ENCODE measurements around the gene KDM4C.

KDM4C gene

DNA sequence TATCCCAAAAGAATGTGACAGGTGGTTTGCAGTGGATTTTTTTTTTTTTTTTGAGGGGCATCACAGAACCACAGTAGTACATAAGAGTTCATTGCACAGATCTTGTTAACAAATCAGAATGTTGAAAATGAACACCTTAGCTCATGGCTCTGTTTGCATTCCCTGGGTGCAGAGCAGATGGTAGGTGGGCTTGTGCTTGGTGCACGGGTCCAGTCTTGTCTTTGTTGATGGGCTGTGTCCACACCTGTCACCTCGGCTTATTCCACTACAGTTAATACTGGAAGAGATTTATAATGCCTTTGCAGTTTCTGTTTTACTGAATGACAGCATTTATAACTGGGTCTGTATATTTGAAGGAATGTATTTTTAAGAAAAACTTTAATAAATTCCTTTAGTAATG is 146.6 kb downstream of the KDM4C start:
- no peak for DNase-seq (ENCODE audit: low read depth)

DNA sequence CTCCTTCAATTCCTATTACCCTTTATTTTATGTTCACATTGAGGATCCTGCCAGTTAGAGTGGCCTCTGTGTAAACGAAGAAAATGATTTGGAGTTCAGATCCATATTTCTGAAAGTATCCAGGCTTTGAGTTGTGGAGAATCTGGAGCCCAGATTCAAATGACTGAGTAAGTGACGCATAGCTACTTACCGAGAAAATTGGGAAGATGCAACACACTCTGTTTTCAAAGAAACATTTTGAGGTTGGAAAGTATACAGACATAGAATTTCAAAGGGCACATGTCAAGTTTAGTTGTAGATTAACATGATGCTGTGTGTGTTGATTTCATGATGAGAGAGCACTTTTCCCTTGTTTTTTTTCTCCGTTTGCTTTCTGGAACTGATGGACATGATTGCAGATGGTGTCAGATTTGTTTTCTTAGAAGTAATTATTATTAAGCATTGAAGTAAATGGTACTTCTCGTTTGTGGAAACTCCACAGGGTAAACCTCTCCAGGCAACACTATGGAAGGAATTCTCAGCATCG is 148.1 kb downstream of the KDM4C start:
- DNase-seq (ENCODE audit: low read depth), result no peak

DNA sequence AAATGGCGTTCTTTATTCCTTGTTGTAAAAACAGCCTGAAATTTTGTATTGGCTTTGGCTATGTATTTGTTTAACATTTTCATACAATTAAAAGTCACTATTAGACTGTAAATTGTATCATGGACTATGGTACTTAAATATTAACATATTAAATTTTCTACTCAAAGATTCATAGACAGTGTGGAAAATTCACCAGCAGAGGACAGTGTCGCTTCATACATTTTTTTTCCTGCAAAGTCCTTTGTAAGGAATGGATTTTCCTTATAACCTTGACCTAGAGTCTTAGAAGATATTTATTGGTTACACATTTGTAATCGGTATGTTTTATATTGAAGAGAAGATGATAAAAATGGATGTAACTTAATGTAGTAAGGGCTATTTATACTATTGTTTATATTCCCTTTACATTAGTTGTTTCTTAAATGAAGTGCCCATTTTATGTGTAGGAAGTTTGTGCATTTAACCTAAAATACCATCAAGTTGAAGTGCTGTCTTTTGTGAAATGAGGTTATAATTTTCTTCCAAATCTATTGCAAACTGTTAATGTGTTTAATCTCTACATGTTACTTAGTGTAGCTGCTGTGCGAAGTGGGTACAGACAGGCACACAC is 150.1 kb downstream of the KDM4C start:
- DNase-seq (ENCODE audit: low read depth), result peak; percentile 18

DNA sequence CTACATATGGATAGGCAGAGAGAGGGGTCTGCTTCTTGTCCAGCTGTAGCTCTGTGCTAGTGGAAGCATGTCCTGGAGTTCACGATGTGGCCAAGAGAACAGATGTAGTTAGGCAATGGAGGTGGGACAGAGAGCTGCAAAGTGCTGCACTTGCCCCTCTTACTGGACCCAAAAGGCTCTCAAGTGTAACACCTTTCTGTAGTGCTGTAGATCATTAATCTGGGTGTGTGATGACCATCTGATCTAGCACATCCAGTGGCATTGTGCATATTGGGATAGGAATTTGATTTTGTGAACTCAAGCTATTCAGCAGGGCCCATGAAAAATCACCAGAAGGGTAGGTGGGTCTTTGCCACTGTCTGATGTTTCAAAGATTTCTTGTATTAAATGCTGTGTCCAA is 151.4 kb downstream of the KDM4C start:
- DNase-seq (ENCODE audit: low read depth), result no peak

DNA sequence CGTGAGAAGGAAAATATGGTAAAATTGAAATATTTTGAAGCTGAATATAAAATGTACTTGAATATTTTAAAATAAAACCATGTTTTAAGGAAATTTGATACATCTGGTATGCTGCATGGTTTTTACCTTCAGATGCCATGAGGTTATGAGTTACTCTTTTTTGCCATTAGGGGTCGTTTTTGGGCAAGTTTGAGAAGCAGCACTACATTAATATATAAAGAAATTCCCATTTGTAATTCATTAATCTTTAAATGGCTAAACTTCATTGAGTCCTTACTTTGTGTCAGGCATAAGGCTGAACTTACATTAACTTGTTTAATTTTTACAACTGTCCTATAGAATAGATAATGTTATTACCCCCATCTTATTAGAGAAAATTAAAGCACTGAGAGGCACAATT is 152.3 kb downstream of the KDM4C start:
- no peak for DNase-seq (ENCODE audit: low read depth)

DNA sequence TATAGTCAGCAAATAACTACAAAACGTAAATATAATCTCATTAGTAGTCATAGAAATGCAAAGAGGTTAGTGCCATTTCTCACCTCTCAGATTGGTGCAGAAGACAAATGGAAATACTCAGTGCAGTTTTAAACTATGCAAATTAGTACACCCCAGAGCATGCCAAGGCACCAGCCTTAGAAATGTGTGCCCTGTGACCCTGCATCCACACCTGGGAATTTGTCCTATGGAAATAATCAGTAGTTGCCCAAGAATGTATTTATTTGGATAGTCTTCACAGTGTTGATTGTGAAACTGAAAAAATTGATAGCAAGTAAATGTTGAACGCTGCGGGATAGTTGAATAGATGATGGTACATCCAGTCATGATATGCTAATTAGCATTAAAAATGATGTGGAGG is 152.7 kb downstream of the KDM4C start:
- no peak for DNase-seq (ENCODE audit: low read depth)

DNA sequence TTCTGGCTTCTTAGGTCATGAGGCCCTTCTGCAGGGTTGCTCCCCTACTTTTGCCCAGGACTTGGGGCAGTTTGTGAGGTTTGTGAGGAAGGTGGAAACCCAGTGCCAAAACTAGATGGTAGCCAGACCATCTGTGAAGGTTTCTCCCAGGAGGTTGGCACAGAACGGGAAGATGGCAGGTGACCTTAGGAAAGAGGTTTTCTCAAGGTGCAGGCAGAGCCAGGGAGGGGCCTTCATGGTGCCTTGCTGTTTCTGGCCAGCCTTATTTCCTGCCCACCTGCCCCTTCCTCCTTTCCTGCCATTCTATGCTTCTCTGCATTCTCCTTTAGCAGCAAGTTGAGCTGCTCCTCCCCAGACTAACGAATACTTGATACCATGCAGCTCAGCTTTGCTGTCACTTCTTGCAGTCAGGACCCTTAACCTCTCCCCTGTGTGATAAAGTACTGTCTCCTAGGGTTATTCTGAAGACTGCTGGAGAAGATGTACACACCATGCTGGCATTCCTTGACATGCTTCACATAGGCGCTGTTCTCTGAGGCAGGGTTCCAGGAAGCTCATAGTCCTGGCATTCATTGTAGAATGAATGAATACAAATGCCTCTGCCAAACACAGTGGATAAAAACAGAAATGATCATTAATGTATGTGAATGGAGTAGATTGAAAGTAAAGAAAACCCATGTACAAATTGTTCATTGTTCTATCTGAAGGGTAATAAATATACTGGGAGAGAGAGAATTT is 154.3 kb downstream of the KDM4C start:
- no peak for DNase-seq (ENCODE audit: low read depth)

DNA sequence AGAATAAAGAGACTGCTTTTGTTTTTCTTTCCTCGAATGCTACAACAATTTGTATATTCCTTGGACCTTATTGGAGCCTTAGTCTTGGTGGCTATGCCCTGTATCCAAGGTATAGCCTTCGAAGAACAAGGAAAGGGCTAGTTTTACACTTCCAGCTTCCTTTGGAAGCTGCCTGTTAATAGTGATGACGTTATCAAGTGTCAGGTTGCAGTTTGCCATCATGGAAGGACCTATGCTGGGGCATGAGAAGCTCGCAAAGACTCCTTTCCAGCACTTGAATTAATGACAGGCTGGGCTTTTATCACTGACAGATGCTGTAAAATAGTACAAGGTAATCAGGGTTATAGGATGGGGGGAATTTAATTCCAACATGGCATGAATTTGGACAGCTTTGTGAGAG is 157.9 kb downstream of the KDM4C start:
- DNase-seq (ENCODE audit: low read depth), result no peak

DNA sequence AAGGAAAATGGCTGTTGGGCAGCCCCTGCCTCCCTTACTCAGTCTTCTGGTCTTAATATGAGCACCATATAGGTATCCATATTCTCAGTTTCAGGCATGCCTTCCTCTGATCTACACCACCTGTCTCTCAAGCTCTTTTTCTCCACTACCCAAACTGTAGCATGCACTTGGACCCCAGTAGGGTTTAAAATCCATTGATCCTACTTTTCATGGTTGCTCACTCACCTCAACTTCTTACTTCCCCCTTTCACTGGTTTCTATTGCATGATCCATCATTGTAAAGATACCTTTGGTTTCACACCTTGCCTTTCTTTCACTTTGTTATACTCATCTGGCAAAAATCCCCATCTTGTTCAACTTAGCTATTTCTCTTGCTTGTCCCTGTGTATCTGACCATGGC is 159.4 kb downstream of the KDM4C start:
- DNase-seq (ENCODE audit: low read depth), result no peak

DNA sequence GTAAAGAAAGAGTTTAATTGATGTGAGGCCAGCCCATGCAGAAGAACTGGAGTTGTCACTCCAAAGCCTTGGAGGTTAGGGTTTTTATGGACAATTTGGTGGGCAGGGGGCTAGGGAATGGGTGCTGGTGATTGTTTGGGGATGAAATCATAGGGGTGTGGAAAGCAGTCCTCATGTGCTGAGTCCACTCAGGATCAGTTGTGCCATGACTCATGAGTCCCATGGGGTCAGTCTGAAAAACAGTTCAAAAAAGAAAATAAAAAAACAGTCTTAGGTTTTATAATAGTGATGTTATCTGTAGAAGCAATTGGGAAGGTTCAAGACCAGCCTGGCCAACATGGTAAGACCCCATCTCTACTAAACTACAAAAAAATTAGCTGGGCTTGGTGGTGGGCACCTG is 162.3 kb downstream of the KDM4C start:
- DNase-seq (ENCODE audit: low read depth), result peak; percentile 51

DNA sequence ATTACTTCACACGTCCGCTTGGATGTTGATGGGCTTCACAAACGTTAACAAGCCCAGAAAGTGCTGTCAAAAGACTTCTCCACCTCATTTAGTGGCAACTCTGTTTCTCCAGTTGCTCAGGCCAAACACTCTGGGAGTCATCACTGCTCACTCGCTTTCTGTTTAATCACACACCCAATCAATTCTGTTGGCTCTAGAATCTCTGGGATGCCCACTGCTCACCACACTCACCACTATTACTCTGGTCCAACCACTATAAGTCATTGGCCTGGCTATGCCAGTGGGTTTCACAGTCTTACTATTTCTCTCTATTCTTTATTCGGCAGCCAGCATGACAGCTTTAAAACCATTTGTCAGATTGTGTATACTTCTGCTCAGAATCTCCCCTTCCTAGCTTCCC is 163.5 kb downstream of the KDM4C start:
- DNase-seq (ENCODE audit: low read depth), result no peak

DNA sequence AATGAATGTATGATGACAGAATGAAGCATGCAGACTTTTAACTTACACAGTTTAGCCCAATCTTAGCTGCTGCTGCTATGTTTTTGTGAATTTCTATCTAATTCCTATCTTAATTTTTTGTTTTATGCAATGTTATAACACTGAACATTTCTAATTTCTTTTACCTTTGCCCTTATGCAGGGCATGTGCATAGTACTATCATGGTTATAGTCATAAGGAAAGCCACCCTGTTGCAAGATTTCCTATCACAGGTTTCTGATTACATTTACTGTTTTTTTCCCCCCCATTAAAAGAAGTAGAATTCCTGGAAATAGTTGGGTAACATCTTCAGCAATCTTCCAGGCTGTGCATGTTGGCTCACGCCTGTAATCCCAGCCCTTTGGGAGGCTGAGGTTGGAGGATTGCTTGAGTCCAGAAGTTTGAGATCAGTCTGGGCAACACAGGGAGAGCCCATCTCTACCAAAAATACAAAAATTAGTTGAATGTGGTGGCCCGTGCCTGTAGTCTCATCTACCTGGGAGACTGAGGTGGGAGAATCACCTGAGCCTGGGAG is 164.4 kb downstream of the KDM4C start:
- no peak for DNase-seq (ENCODE audit: low read depth)

DNA sequence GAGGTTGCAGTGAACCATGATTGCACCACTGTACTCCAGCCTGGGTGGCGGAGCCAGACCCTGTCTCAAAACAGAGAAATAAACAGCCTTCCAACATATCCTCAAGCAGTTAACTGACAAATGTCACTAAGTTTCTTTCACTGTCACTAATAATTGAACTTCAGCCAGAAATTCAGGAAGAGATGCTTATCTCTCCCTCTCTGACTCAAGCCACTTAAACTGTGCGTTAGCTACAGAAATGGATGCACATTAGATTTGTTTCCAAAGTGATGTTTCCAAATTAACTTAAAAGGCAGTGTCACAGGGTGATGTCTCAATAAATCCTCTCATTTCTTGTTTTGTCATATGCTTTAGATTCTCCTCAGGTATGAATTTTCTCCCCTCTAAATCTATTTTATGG is 164.9 kb downstream of the KDM4C start:
- no peak for DNase-seq (ENCODE audit: low read depth)

DNA sequence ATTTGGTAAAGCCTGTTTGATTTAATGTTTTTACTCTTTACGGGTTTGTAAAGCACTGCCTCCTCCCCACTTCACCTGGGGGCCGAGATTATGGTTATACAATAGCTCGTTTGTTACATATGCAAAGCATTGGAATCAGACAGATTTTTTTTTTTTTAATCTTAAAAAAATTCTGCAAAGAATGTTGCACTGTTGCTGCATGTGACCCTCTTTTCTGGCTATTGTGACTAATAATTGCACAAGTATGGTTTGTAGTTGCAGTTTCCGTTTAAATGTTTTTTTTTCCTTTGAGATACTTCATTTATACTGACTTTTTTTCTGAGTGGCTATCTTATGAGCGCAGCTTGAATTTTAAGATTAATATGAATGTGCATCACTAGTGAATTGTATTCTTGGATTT is 165.3 kb downstream of the KDM4C start:
- DNase-seq (ENCODE audit: low read depth), result no peak

DNA sequence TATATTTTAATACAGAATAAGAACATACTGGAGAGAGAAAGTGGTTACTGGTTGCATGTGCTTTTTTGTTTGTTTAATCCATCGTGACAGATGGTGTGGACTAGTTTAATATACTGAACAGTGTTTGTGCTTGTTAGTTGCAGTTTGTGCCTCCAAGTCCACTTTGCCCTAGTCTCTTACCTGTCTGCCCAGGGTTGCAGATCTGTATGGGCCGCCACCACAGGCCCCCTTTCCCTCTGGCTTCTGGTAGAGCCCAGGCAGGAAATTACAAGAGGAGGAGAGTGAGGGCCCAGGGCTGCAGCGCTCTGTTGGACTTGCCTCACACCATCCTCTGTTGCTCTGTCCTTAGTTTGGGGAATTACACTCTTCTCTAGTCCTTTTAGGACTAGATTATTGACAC is 166.4 kb downstream of the KDM4C start:
- no peak for DNase-seq (ENCODE audit: low read depth)

DNA sequence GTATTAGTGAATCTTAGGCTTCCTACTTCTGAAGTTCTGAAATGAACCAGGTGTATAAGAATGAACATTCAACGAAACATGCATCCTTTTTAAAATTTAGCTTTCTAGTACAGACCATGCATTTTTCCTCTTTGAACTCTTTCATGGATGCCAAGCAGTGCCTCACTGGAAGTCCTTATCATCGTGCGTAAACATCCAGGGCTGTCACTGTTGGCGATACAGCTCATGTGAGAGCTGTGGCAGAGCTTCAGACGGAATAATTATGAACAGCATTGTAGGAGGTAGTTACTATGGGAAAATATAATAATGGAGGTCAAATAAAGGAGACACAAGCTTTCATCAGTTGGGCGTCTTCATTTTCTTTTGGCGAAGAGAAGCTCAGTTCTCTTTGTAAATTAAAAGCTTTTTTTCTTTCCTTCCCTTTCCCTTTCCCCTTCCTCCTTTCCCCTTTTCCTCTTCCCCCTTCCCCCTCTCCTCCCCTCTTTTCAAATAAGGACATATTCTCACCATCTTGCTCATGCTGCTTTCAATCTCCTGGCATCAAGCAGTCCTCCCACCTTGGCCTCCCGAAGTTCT is 167.3 kb downstream of the KDM4C start:
- DNase-seq (ENCODE audit: low read depth), result no peak

DNA sequence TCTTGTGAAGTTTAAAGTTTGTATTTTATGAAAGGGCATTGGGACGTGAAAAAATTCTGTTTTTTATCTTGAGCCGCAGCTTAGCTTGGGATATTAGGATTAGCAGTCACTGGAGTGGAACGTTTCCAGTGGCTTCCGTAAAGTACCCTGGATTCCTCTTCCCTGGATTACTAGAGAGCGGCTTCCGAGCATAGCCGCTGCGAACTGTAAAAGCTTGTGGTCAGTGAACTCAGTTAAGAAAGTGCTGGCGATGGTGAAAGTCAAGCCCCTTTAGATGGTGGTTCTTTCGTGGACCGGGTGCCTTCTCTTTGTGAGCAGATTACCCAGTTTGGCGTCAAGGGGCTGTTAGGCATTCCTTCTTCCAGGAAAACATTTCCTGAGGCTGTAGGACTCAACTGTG is 168.1 kb downstream of the KDM4C start:
- DNase-seq (ENCODE audit: low read depth), result no peak

DNA sequence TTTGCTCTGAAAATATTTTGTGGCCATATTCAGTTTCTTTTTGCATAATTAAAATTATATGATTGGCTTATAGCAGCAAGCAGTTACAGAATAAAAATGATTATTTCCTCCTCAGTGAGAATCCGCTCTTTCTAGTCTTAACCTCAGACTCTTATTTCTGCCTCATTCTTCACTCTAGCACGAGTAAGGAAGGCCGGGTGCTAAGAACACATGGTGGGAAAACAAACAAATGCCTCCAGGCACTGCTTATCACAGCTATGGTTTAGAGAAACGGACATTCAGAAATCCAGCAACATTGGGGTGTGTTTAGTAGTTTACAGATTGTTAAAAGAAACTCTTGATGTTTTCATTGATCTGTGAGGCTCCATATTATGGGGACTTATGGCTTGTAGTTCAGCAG is 168.7 kb downstream of the KDM4C start:
- no peak for DNase-seq (ENCODE audit: low read depth)

DNA sequence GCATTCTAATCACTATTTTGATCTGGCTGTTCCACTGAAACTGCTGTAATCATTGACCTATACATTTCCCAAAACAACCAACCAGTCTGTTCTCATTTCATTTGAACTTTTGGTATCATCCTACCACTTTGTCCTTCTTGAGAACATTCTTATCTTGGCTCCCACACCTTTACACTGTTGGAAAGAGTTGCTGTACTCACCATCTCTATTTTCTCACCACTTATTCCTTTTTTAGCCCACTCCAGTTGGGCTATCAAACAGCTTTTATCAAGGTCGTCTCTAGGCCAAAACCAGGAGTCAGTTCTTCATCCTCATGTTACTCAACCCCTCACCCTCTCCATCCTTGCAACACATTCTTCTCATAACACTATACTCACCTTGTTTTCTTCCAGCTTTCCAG is 170.1 kb downstream of the KDM4C start:
- DNase-seq (ENCODE audit: low read depth), result no peak

DNA sequence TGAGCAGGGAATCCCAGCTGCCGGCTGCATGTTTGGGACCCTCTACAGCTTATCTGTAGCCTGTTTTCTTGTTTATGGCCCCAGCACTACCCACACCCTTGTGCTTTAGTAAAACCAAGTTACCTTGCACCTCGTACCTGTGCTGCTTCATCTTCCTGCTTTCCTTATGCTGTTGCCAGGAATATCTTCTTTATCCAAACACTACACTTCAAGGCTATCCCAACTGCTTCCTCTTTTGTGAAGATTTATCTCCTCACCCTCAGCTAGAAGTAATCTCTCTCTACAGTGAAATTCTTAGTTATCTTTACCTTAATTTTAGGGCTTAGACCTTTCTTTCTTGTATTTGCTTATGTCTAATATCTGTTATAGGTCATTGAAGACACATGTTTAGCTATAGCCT is 171.1 kb downstream of the KDM4C start:
- DNase-seq (ENCODE audit: low read depth), result no peak

DNA sequence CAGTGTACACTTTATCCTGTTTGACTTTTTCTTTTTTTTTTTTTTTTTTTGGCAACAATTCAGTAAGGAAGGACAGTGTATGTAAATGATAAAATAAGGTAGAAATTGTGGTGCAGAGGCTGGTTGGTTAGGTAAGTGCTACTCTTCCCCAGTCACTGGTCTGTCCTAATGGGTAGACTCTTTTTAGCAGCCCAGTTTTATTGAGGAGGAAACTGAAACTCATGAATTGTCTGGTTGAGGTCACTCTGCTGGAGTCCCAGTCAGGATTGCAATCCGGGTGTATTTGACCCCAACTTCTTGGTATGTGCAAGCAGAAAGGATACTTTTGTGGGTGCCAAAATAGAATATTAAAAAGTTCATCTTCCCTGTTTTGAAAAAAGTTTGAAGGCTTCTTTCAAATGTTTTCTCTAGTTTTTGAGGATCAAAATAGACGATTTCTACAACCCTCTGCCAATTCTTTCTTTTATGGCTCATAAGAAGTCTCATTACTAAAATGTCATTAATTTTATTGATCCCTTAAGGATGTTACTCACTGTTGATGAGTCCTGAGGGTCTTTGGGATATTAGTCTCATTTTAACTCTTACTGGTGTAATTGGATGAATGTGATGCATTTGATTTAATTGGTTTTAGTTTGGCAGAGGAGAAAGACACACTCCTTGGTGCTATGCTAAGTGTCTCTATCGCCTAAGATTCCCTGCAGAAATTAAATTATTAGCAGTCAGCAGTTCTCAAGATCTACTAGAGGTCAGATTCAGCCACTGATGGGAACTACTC is 171.9 kb downstream of the KDM4C start:
- DNase-seq (ENCODE audit: low read depth), result no peak

DNA sequence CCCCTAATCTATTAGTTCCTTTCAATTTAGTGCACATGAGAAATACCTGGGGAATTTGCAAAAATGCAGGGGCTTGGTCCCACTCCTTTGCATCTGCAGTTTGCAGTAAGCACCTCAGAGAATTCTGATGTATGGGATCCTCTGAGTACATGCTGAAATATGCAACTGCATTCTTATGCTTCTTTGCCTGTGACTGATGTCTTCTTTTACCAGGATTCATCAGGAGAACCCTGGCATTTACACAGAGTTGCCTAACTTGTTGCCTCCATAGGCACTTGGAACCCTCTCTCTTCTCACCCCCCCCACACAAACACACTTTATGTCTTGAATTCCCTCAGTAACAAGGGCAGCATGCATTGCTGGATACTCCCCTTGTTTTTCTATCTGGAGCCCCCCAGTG is 173.1 kb downstream of the KDM4C start:
- DNase-seq (ENCODE audit: low read depth), result no peak

DNA sequence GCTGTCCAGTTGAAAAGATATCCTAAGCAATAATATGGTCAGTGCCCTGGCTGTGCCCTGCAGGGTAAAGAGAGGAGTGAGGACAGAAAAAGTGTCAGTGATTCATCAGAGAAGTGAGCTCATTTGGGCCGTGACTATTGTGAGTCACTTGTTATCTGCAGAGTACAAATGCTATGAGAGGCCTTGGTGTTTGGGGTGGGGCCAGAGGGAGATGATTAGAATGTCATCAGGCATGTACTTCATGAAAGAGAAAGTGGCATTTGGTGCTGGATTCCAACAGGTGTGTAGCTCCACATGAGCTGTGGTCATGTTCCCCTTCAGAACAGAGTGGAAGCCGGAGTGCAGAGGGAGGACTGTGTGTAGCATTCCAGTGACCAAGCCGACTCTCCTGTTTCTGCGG is 174.1 kb downstream of the KDM4C start:
- DNase-seq (ENCODE audit: low read depth), result peak; percentile 43

All from stromal cell of bone marrow (primary cell).